GM19025 (cell line): Measurements from ENCODE around the gene YWHAE.
A peak's percentile ranks its signal among the peaks of the same experiment; 100 is the strongest.
"Not testable (repeated sequence)": the region's sequence is repeated elsewhere in the genome, so short reads cannot be mapped to it uniquely, and the experiment has no call there.

ENCODE experiments used
- ATAC-seq: cut with Tn5 transposase; IDR thresholded peaks from one replicate; pipeline ENCODE4 v1.9.1; 2021; ENCODE audit warnings: mild to moderate bottlenecking, low read depth, moderate library complexity; ENCODE audit not compliant: unreplicated experiment

Gene YWHAE

DNA sequence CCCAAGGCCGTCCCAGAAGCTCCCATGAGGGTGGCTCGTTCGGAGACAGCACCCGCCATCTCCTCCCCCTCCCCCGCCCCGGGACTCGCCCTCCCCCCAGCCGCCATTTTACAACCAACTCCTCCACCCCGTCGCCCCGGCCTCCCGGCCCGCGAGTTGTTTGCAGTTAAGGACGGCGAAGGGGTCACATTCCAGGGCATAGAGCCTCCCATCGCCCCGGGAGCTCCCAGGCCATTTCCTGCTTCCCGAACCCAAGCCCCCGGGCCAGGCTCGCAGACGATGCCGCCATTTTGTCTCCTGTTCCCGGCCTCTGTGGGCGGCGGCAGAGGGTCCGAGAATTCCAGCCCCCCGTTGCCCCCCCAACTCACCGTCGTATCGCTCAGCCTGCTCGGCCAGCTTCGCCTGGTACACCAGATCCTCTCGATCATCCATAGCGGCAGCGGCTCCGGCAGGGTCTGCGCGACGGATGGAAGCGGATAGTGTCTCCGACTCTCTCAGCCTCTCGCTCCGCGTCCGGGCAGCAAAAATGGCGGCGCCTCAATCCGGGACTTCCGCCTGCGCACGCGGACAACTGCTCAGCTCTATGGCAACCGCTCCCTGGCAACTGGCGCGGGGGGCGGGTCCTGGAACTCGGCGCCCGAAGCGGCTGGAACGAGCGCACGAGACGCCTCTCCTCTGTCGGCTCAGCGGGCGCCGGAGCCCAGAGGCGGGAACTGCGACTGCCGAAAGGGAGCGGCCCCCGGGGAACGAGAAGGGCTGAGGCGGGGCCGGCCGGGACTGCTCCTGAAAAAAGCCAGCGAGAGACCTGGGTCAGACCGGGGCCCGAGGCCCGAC, at the start of gene YWHAE:
Gene YWHAE (minus strand): TSS at position 544 of the 834 bp plus-strand sequence. CDS start 112 bp downstream, at position 432.
- ATAC-seq, result peak; percentile 93

DNA sequence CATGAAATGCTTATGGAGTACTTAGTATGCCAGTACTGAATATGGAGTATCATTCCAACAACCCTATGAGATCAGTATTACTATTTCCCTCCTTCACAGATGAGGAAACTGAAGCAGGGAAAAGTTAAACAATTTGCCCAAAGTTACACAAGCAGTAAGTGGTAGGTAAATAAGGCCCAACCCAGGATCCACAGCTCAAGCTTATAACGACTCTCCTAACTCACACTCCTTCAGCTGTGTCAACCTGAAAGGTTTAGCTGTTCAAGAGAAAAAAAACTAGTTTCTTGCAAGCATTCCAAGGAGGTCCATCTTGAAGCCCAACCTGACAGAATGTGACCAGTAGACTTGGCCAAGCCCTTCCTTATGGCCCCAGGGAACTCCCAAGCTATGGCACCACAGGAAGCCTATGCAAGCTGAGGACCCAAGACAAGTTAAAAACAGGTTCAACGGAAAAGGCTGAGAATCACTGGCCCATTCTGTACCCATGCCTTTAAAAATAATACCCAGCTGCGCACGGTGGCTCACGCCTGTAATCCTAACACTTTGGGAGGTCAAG, 49.5 kb upstream of the YWHAE start:
- ATAC-seq, result no peak

DNA sequence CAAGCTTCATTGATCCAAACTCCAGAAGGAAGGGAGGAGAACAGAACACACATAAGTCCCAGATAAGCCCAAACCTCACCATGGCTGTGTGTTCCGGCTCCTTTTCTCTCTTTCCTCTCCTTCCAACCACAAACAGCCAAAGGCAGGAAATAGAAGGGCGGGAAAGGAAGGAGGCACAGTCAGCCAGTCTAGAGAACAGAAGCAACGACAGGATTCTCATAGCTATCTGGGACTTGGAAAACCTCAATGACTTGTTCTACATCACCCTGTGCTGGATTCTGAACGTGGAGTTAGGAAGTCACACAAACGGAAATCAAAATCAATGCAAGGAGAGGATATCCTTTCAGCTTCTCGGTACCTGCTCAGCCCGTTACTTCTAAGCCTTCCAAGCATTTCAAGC, 47.0 kb upstream of the YWHAE start:
- no peak for ATAC-seq

DNA sequence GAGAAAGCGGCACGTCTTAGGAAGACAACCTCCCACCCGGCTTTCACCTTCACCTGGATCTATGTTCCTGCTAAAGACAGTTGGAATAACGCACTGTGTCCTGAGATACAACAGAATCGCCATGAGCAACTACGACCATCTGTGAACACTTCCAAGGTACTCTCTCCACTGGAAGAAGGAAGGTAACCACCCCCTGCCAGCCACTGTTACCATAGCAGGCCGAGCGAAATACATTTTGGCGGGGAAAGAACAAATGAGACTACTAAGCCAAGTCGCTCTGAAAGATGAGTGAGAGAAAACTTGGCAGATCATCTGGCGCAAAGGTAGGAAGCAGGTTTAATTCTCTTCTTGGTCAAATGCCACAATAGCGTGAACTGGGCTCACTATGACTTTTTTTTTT, 46.2 kb upstream of the YWHAE start:
- no peak for ATAC-seq

DNA sequence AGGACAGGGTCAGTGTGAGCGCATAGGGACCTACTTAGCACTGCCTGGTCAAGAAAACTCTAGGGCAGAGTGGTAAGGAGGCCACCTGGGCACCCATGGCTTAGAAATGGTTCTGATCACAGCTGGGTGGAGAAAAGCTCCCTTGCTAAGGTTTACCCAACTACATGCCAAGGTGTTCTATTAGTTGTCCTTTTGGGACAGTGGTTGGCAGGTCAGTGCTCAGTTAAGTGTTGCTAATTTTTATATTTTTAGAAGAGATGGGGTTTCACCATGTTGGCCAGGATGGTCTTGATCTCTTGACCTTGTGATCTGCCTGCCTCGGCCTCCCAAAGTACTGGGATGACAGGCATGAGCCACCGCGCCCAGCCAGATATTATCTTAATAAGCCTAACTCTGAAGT, 45.7 kb upstream of the YWHAE start:
- ATAC-seq, result not testable (repeated sequence)

DNA sequence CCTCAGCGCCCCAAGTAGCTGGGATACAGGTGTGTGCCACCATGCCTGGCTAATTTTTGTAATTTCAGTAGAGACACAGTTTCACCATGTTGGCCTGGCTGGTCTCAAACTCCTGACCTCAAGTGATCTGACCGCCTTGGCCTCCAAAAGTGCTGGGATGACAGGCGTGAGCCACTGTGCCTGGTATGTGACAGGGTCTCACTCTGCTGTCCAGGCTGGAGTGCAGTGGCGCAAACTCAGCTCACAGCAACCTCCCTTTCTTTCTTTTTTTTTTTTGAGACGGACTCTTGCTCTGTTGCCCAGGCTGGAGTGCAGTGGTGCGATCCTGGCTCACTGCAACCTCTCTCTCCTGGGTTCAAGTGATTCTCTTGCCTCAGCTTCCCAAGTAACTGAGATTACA, 42.7 kb upstream of the YWHAE start:
- ATAC-seq, result not testable (repeated sequence)

DNA sequence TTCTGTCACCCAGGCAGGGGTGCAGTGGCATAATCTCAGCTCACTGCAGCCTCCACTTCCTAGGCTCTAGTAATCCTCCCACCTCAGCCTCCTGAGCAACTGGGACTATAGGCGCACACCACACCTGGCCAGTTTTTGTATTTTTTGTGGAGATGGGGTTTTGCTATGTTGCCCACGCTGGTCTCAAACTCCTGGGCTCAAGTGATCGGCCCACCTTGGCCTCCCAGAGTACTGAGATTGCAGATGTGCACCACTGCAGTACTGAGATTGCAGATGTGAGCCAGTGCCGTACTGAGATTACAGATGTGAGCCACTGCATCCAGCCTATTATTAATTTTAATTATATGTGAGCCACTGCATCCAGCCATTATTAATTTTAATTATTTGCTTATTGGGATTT, 42.2 kb upstream of the YWHAE start:
- no peak for ATAC-seq

DNA sequence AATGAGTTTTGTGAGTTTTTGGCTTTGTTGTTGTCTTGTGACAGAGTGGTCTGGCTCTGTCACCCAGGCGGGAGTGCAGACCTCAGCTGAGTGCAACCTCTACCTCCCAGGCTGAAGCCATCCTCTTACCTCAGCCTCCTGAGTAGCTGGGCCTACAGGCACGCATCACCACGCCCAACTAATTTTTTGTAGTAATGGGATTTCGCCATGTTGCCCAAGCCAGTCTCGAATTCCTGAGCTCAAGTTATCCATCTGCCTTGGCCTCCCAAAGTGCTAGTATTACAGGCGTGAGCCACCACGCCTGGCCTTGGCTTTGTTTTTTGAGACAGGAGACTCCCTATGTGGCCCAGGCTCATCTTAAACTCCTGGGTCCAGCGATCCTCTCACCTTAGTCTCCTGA, 40.9 kb upstream of the YWHAE start:
- ATAC-seq, result no peak

DNA sequence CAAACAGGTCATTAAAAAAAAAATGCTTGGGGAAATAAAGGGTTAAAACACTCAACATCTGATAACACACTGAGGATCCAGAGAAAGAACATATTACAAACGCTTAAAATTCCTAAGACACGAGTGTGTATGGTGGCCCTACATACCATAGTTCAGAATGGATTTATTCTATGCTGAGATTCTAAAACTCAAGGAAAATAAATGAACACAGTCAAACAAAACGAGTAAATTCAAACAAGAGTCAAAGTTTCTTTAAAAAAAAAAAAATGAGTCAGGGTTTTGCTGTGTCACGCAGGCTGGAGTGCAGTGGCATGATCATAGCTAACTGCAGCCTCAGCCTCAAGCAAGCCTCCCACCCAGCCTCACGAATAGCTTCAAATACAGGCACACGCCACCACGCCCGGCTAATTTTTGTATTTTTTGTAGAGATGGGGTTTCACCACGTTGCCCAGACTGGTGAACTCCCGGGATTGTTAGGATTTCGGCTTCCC, 38.6 kb upstream of the YWHAE start:
- no peak for ATAC-seq

DNA sequence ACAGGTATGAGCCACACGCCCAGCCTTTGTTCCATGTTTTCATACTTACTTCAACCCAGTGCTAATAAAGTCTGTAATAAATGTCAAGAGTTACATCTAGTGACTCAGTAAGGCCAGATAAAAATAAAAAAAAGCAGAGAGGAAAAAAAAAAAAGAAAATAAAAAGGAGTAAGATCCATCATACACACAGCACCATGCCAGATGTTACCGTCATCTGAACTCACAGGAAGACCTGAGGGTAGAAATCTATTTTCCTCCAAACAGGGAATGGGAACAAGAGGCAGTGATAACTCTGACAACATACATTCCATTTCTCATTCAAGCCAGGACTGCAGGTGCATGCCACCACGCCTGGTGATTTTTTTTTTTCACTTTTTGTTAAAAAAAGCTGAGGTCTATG, 35.3 kb upstream of the YWHAE start:
- ATAC-seq, result no peak

DNA sequence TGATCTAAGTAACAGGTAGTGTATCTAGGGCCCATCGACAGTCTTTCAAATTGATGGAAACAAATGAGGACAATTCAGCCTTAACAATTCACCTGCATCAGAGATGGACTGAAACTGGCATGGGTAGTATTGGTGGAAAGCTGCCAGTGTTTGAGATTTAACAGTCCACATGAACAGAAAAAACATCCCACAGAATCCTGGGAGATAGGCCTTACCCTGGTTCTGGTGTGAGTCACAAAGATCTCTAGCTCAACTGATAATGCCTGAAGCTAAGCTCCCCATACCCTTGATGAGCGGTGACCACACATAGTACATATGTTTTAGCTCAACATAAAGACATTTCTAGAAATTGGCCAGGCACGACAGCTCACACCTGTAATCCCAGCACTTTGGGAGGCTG, 34.1 kb upstream of the YWHAE start:
- no peak for ATAC-seq

DNA sequence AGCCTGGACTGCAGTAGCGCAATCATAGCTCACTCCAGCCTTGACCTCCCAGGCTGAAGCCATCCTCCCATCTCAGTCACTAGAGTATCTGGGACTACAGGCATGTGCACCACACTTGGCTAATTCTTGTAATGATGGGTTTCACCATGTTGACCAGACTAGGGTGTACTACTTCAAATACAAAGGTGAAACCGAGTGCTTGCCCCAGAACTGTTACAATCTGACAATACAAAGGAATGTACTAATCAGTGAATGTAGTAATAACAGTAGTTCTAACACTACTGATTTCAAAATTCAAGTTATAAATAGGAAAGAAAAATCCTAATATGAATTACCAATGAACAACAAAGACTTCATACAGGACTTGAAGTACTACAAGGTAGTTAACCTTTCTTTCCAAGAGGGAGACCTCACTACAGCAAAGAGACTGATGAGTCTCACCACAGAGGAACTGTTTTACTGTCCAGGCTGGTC, 31.6 kb upstream of the YWHAE start:
- peak; percentile 60 for ATAC-seq

DNA sequence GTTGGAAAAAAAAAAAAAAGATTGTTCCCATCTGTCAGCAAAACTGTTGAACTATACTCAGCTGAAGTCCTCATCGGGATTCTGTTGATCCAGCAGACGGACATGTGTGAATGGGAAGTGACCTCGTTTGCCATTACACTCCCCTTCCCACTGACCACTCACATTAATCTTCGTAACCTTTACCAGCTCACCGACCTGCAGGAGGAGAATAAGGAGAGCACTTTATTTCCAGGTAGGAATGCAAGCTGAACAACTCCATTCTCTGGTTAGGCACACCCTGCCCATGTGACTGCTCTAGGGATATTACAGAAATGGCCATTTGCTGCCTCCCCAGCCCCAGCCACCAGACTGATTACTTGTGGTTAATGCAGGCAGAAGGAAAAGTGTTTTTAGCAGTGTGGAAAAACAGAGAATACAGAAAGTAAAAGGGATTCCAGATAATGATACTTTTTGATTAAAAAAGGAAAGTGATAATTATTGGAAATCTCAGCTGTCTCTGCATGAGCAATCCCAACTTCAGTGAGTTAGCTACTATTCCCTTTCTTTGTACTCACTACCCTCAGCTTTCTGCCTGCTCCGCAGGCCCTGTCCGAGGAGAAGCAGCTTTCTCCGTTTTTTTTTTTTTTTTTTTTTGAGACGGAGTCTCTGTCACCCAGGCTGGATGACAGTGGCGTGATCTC, 23.6 kb upstream of the YWHAE start:
- no peak for ATAC-seq

DNA sequence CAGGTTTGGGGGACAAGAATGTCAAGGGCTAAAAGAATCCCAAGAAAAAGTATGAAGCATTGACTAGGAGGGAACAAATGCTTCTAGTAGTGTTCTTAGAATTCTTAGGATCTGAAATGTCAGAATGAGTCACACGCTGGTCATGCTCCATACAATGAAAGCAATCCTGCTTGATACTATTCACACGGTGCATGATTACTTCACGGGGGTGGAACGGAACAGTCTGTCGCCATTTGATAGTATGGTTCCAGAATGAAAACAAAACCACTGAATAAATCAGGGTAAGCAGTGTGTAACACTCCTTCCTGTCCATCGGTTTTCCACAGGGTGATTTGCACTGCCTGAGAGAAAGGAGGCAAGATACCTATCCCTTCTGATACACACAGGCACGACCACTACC, 22.9 kb upstream of the YWHAE start:
- no peak for ATAC-seq

DNA sequence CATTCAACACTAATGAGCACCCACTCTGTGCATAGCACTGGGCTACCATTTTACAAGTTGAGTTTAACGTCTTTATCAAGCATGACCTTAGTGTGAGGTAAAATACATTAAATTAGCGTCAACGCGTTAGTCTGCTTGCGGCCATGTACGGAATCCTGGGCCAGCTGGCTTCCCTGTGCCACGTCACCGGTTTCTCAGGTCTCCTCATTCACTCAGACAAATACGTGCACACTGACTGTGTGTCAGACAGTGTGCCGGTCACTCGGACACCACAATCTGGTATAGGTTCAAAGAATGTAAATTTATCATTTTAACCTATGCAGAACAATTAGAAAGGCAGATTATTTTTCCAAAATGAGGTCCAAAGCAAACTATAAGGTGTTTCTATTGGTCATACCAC, 21.4 kb upstream of the YWHAE start:
- no peak for ATAC-seq

DNA sequence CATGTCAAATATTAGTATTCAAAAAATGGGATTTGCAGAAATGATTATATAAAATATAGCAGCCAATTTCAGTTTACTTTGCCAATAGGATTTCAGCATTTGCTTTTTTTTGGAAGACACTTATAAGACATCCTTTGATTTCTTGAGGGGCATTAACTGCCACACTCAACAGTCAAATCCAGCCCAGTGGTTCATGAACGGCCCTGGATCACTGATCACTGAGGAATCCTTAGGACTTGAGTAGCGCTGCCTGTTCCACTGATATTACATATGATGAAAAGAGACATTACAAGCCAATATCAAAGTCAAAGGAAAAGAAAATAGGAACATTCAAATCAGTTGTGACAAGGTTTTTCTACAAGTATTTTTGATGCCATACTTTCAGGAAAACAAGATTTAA, 21.0 kb upstream of the YWHAE start:
- ATAC-seq, result no peak

DNA sequence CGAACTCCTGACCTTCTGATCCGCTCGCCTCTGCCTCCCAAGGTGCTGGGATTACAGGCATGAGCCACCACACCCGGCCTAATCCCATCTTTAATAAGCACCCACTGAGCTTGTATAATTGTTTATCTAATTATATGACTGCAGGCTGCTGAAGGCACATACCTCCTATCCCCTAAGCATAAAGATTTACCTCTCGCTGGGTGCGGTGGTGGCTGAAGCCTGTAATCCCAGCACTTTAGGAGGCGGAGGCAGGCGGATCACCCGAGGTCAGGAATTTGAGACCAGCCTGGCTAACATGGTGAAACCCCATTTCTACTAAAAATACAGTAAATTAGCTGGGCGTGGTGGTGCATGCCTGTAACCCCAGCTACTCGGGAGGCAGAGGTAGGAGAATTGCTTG, 20.1 kb upstream of the YWHAE start:
- ATAC-seq, result no peak

DNA sequence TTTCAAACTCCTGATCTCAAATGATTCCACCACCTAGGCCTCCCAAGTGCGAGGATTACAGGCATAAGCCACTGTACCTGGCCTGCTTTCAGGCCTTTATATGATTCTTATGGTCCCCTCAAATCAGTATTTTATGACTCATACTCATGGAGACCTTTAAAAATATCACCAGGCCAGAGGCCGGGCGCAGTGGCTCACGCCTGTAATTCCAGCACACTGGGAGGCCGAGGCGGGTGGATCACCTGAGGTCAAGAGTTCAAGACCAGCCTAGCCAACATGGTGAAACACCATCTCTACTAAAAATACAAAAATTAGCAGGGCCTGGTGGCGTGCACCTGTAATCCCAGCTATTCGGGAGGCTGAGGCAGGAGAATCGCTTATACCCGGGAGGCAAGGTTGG, 18.5 kb upstream of the YWHAE start:
- ATAC-seq, result not testable (repeated sequence)

DNA sequence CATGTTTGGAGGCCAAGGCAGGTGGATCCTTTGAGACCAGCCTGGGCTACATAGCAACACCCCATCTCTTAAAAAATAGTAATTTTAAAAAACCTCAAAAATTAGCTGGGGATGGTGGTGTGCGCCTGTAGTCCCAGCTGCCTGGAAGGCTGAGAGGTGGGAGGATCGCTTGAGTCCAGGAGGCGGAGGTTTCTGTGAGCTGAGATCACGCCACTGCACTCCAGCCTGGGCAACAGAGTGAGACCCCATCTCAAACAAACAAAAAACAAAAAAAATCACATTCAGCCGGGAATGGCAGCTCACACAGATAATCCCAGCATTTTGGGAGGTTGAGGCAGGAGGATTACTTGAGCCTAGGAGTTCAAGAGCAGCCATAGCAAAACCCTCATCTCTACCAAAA, 16.4 kb upstream of the YWHAE start:
- ATAC-seq, result no peak

DNA sequence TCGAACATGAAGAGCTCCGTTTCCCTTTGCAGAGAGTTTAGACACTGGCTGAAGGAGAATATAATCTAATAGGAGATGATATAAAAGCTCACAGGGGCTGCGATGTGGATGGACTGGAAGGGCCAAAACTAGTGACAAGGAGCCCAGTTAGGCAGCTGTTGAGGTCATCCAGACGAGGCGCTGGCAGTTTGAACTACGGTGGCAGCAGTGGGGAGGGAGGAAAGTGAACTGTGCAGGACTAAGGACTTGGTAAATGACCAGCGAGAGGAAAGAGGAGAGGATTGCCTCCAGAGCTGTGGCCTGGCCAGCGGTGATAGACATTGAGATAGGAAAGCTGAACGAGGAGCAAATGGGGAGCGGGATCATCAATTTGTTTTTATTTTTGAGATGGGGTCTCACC, 14.6 kb upstream of the YWHAE start:
- ATAC-seq, result no peak

DNA sequence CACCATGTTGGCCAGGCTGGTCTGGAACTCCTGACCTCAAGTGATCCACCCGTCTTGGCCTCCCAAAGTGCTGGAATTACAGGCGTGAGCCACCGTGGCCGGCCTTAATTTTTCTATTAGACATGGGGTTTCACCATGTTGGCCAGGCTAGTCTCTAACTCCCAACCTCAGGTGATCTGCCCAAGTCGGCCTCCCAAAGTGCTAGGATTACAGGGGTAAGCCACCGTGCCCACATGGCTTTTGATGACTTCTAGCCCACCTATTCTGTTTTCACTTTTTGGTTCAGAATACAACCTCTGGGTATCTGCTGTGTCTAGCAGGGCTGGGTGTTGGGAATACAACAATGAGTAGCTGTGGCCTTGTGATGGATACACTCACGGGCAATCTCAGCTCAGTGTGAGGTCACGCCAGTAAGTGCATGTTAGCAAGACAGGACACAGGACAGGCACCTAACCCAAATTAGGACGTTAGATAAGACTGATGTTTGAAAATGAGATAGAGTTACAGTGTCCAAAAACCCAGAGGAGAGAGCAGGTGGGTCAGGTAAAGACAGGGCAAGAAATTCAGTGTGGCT, 14.1 kb upstream of the YWHAE start:
- no peak for ATAC-seq
